Measurements from ENCODE around the gene GRIN1. TPM values are rescaled to one million over a fixed set of nuclear protein-coding genes. Genes with fewer than 3 reads are reported as not detected.
"Not testable (repeated sequence)": the region's sequence is repeated elsewhere in the genome, so short reads cannot be mapped to it uniquely, and the experiment has no call there.

Gene GRIN1
- total RNA-seq, 2 experiments from 2014 or later: not detected

DNA sequence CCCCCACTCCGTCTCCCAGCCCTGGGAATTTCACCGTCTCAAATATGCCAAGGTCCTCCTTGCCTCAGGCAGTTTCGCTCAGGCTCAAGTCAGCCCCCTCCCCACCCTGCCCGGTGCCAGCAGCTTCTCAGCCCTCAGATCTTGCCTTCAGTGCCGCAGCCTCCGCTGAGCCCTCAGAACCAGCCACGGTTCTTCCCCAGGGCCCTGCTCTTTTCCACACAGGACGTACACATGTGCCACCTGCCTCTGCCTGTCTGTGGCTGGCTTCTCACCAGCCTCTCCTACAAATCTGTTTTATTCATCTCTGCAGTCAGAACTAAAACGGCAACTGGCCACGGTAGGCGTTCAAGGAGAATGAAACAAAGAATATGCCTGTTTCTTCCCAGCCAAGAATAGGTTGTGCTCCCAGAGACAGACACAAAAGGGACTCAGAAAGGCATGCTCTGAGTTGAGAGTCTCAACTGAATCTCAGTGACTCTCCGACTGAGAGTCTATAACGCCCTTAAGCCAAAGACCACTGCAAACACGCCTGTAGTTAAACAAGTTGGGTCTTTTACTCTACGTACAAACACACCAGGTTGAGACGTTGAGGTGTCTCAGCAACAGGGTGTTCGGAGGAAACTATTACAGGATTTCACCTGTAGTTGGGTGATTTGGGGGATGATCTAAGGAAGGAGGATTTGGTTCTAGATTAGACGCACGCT, 10.6 kb upstream of the GRIN1 start:
- DNase-seq (no peak), ATAC-seq (ENCODE audit: low read depth) (no peak)
- Mint-ChIP-seq H3K27ac (peak overlapping the region; percentile 90), H3K9me3 (no peaks in the 10 kb centered on the region), H3K27me3 (peaks cover 9% of the 10 kb centered on the region), H3K36me3 (no peaks in the 10 kb centered on the region), H3K4me1 (peaks cover 27% of the 10 kb centered on the region), H3K4me3 (peak overlapping the region; percentile 89)
- POLR2A ChIA-PET: interaction anchor here (0.6 to 3.7 kb wide), 15 partner anchors 19 to 112 kb away, joined by 3 to 37 read pairs (median 9); partner anchors contain the start of genes ANAPC2, CYSRT1, MAN1B1 and RNF208

DNA sequence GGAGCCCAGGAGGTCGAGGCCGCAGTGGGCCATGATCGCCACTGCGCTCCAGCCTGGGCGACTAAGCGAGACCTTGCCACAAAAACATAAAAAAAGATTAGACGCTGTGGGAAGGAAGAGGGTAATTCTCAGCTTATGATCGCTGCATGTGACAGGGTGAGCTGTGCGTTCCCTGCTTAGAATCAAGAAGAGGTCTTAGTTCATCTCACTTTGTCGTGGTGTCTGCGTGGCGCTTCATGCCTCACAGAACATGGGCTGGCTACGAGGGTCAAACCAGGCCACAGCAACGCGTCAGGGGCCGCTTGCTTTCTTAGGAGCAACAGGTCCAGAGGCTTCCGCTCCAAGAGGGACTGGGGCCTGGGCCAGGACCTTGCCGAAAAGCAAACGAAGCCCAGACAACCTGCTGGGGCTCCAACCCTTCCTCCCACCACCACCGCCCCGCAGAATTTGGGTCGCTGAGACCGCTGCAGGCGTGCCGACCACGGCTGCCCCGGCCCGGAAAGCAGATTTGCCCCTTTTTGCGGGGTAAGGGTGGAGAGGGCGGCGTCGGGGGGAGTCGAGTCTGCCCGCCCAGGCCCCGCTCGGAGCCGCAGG, 10.0 kb upstream of the GRIN1 start:
- no peaks in the 10 kb centered on the region for H3K9me3 Mint-ChIP-seq
- DNase-seq (no peak), ATAC-seq (ENCODE audit: low read depth) (no peak)
- no peaks in the 10 kb centered on the region for H3K36me3 Mint-ChIP-seq
- H3K4me3 Mint-ChIP-seq: peak overlapping the region; percentile 89
- peaks cover 10% of the 10 kb centered on the region for H3K27me3 Mint-ChIP-seq
- peaks cover 26% of the 10 kb centered on the region for H3K4me1 Mint-ChIP-seq
- H3K27ac Mint-ChIP-seq: peak overlapping the region; percentile 90
- POLR2A ChIA-PET: interaction anchor here (0.5 to 3.7 kb wide), 22 partner anchors 14 to 401 kb away, joined by 3 to 37 read pairs (median 6); partner anchors contain the start of genes ANAPC2, CLIC3, CYSRT1 and DPP7

DNA sequence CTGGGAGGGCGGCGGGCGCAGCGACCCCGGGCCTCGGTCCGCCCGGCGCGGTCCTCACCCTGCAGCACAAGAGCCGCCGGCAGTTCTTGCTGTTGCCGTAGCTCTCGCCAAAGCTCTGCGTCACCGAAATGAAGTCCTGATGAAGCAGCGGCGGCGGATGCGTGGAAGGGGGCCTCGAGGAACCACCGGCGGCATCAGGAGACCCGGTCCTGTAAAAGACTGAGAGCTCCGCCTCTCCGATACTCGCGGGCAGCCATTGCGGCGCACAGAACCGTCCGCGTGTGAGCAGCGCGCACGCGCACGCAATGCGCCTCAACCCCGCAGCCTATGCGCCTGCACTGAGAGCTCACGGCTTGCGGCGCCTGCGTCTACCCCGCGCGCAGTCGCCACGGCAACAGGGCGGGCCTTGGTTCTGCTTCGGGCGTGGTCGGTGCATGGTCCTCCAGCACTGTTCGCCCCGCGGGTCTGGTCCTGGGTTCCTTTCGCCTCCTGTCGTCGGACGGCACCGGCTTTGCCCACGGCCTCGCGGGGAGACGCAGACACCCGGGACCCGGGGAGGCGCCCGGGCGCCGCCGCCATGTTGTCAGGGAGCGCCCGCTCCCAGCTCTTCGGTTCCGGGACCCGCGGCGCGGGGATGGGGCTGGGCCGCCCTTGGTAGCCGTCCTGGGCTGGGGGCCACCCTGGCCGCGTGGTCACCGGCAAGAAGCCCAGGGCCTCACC, 9.3 kb upstream of the GRIN1 start:
- POLR2A ChIA-PET: interaction anchor here (0.5 to 3.7 kb wide), 27 partner anchors 15 to 401 kb away, joined by 3 to 37 read pairs (median 5); partner anchors contain the start of genes ANAPC2, CLIC3, CYSRT1 and DPP7
- Mint-ChIP-seq H3K4me3 (peak overlapping the region; percentile 89), H3K9me3 (no peaks in the 10 kb centered on the region), H3K27me3 (peaks cover 17% of the 10 kb centered on the region), H3K27ac (peak overlapping the region; percentile 78), H3K4me1 (peaks cover 26% of the 10 kb centered on the region), H3K36me3 (no peaks in the 10 kb centered on the region)
- DNase-seq (peak; percentile 90), ATAC-seq (ENCODE audit: low read depth) (peak; percentile 96)

DNA sequence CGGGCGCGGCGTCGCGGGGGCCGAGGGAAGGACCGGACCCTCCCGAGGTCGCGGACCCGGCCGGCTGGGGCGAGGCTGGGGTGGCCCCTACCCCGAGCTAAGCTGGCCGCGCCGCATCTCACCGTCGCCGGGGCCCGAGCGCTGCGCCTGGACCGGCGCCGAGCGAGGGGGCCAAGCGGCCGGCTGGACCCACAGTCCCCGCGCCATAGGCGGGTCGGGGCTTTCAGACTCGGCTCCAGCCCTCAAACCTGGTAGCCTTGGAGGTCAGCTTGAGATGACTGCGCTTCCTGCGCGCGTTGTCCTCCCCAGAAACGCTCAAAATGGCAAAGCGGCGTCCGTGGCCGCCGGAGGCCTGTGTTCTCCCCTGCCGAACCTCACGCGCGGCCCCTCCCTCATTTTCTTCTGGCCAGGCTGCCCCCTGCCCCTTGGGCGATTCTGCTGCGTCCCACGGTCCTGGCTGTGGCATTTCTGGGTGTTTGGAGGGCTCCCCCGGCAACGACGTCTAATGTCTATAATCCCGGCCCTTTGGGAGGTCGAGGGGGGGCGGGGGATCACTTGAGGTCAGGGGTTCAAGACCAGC, 8.7 kb upstream of the GRIN1 start:
- Mint-ChIP-seq H3K27ac (peak overlapping the region; percentile 79), H3K27me3 (peaks cover 19% of the 10 kb centered on the region)

DNA sequence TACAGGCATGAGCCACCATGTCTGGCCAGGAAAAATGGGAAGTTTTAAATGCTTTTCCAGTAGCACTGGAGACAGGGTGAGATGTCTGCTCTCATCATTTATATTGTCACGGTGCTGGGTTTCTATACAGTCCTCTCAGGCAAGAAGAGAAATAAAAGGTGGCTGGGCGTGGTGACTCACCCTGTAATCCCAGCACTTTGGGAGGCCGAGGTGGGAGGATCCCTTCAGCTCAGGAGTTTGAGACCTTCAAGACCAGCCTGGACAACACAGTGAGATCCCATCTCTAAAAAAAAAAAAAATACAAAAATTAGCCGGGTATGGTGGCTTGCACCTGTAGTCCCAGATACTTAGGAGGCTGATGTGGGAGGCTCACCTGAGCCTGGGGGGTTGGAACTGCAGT, 4.8 kb upstream of the GRIN1 start:
- peaks cover 3% of the 10 kb centered on the region for H3K4me1 Mint-ChIP-seq
- peaks cover 47% of the 10 kb centered on the region for H3K27me3 Mint-ChIP-seq
- ATAC-seq (ENCODE audit: low read depth) (no peak), DNase-seq (no peak)
- H3K4me3 Mint-ChIP-seq: no peak overlapping the region
- no peaks in the 10 kb centered on the region for H3K36me3 Mint-ChIP-seq
- POLR2A ChIA-PET: no interaction called here
- H3K27ac Mint-ChIP-seq: no peak overlapping the region
- H3K9me3 Mint-ChIP-seq: no peaks in the 10 kb centered on the region

More for the DNA sequence above, 8.7 kb upstream of the GRIN1 start:
- Mint-ChIP-seq H3K36me3 (no peaks in the 10 kb centered on the region), H3K4me3 (peak overlapping the region; percentile 87), H3K4me1 (peaks cover 26% of the 10 kb centered on the region), H3K9me3 (no peaks in the 10 kb centered on the region)
- DNase-seq (no peak), ATAC-seq (ENCODE audit: low read depth) (no peak)
- POLR2A ChIA-PET: interaction anchor here (0.5 to 3.7 kb wide), 22 partner anchors 15 to 257 kb away, joined by 3 to 37 read pairs (median 6); partner anchors contain the start of genes ANAPC2, CLIC3, CYSRT1 and DPP7

DNA sequence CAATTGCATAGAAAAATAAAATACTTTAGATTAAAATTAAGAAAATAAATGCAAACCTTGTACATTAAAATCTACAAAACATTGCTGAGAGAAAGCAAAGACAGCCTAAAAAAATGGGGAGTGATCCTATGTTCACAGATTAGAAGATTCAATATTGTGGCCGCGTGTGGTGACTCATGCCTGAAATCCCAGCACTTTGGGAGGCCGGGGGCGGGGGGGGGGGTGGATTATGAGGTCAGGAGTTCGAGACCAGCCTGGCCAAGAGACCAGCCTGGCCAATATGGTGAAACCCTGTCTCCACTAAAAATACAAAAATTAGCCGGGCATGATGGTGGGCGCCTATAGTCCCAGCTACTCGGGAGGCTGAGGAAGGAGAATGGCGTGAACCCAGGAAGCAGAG, 3.8 kb upstream of the GRIN1 start:
- POLR2A ChIA-PET; H3K4me3 Mint-ChIP-seq; H3K4me1 Mint-ChIP-seq; DNase-seq; ATAC-seq (ENCODE audit: low read depth); H3K36me3 Mint-ChIP-seq; H3K9me3 Mint-ChIP-seq; H3K27ac Mint-ChIP-seq: not testable (repeated sequence)
- peaks cover 54% of the 10 kb centered on the region for H3K27me3 Mint-ChIP-seq

DNA sequence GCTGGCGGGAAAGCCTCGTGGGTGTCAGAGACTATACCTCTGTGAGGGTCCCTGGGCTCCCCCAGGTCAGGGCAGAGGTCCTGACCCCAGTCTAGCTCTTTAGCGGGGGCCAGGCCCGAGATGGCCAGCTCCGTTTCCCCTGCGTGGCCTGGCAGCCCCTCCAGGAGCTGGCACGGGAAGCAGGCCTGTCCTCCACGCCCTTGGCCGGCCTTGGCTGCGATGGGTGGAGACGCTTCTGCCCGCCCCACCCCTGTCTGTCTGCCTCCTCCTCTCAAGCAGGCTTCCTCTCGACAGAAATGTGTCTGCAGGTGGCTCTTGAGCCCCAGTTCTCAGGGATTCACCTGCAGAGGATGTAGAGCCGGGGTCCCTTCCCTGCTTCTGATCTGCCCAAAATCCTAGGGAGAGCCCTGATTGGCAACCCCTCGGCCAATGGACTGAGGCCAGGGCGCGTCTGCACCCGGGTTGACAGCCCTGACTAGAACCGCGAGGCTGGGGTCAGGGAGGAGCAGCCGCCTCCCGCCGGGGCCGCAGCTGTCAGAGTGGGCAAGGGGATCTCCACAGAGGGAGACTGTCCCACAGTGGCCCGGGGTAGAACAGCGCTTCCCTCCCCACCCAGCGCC, 2.6 kb upstream of the GRIN1 start:
- no peaks in the 10 kb centered on the region for H3K9me3 Mint-ChIP-seq
- POLR2A ChIA-PET: no interaction called here
- no peak overlapping the region for H3K27ac Mint-ChIP-seq

DNA sequence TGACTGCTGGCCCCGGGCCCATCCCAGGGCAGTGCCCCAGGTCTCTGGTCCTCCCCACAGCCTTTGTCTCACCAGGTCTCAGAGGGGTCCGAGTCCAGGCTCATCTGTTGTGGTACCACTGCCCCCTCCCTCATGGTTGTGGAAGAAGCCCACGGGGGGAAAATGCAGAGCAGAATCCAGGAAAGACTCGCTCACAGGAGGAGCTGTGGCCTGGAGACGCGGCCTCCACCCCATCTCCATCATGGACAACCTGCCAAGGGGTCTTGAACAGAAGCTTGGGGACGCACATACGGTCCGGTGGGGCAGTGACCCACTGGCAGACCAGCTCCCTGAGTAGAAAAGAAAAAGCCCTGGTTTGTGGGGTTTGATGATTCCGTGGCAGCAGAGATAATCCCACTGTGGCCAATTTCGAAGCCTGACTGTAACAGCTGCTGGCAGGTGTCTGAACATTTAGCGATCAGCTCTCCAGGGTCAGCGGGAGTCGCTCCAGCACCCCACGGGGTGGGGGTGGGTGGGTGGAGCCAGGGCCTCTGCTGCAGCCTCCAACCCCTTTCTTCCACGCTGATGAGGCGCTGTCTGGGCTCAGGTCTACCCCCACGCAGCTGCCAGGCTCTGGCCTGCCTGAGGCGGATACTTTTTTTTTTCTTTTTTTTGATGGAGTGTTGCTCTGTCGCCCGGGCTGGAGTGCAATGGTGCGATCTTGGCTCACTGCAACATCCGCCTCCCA, 1.9 kb upstream of the GRIN1 start:
- H3K27ac Mint-ChIP-seq: no peak overlapping the region
- no peaks in the 10 kb centered on the region for H3K9me3 Mint-ChIP-seq
- ATAC-seq (ENCODE audit: low read depth) (no peak), DNase-seq (no peak)
- H3K4me1 Mint-ChIP-seq: peaks cover 8% of the 10 kb centered on the region
- H3K27me3 Mint-ChIP-seq: peaks cover 66% of the 10 kb centered on the region
- POLR2A ChIA-PET: interaction anchor here (0.7 to 1.1 kb wide), 2 partner anchors 14 to 61 kb away, joined by 3 to 4 read pairs; no protein-coding TSS in a partner anchor
- H3K4me3 Mint-ChIP-seq: no peak overlapping the region
- no peaks in the 10 kb centered on the region for H3K36me3 Mint-ChIP-seq

More for the DNA sequence above, 2.6 kb upstream of the GRIN1 start:
- Mint-ChIP-seq H3K4me3 (no peak overlapping the region), H3K27me3 (peaks cover 66% of the 10 kb centered on the region), H3K4me1 (peaks cover 8% of the 10 kb centered on the region), H3K36me3 (no peaks in the 10 kb centered on the region)
- ATAC-seq (ENCODE audit: low read depth): no peak
- no peak for DNase-seq

DNA sequence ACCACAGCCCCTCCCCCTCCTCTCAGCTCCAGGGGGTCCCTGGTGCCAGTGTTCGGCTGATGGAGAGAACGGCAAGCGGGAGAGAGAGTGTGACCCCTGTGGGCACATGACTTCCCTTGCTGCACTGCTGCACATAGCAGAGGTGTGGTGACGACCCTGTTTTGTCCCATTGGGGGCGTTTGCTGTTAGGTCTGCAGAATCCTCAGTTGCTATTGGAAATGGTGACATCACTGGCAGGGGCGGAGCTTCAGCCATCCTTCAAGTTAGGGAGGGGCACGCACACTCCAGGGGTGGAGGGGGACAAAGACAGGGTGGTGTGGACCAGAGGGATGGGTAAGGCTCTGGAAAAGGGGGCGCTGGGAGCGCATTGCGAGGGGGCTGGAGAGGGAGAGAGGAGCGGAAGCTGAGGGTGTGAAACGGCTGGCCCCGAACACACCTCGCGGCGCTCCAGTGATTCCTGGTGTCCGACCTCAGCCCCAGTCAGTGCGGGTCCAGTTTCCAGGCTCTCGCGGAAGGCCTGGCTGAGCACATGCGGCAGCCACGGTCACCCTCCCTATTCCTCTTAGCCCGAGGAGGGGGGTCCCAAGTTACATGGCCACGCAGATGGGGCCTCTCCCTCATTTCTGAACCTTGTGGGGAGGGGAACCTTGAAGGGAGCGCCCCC, 764 bp upstream of the GRIN1 start:
- peaks cover 60% of the 10 kb centered on the region for H3K27me3 Mint-ChIP-seq
- DNase-seq: no peak
- no peak overlapping the region for H3K27ac Mint-ChIP-seq
- POLR2A ChIA-PET: interaction anchor here (0.7 to 1.1 kb wide), 2 partner anchors 13 to 60 kb away, joined by 3 to 4 read pairs; no protein-coding TSS in a partner anchor
- no peaks in the 10 kb centered on the region for H3K36me3 Mint-ChIP-seq
- H3K9me3 Mint-ChIP-seq: no peaks in the 10 kb centered on the region
- ATAC-seq (ENCODE audit: low read depth): no peak
- no peak overlapping the region for H3K4me3 Mint-ChIP-seq
- peaks cover 8% of the 10 kb centered on the region for H3K4me1 Mint-ChIP-seq

DNA sequence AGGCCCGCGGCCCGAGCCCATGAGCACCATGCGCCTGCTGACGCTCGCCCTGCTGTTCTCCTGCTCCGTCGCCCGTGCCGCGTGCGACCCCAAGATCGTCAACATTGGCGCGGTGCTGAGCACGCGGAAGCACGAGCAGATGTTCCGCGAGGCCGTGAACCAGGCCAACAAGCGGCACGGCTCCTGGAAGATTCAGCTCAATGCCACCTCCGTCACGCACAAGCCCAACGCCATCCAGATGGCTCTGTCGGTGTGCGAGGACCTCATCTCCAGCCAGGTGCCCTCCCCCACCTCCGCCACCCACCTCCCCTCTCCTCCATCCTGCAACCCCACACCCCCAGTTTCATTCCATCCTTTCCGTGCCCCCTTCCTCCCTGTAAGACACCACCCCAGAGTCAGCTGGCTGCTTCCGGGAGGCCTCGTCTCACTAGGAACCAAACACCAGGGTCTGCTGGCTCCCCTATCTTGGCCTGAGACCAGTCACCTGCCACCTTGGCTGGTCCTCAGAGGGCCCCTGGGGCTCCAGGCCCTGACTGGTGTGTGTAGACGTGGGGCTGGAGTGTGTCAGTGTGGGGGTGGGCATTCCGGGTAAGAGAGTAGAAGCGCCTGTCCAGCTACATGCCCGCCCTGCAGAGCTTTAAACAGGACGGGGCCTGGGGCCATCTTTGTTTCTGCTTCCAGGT, 655 bp downstream of the GRIN1 start:
- Mint-ChIP-seq H3K4me1 (peaks cover 8% of the 10 kb centered on the region), H3K36me3 (no peaks in the 10 kb centered on the region), H3K27ac (no peak overlapping the region), H3K4me3 (no peak overlapping the region), H3K9me3 (no peaks in the 10 kb centered on the region), H3K27me3 (peaks cover 51% of the 10 kb centered on the region)
- DNase-seq: no peak
- no peak for ATAC-seq (ENCODE audit: low read depth)
- POLR2A ChIA-PET: no interaction called here

DNA sequence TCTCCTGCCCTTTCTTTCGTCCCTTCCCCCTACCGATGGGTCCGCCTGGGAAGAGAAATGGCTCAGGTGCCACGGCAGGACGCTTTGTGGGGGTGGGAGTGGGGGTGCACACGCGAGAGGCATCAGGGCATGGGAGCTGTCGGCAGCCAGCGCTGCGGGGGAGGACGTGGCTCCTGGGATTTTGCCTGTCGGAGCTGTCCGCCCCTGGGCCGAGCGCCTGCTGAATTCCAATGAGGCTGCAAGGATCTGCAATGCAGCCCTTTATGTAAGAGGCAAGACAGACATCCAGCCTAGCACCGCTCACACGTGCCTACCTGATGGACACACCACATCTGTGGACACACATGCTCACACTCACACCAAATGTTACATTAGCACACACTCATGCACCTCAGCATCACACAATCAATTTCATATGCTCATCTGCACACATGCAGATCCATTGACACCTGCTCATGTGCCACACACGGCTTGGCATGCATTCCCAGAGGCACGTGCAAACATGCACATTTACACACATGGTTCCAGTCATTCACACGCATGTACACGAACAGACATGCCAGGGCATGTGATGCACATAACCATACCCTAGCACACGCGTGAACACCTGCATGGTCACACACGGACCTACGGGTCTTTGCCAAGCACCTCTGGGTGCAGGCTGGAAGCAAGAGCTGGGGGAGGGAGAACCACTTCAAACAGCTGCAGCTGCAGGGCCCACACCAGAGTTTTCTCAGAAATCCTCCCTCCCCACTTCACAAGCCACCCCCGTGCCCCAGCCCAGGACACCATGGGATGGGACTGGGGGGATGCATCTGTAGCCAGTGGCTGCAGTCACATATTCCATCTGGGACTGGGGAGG, 1.4 kb downstream of the GRIN1 start:
- peaks cover 8% of the 10 kb centered on the region for H3K4me1 Mint-ChIP-seq
- ATAC-seq (ENCODE audit: low read depth) (no peak), DNase-seq (no peak)
- no peaks in the 10 kb centered on the region for H3K36me3 Mint-ChIP-seq
- no peaks in the 10 kb centered on the region for H3K9me3 Mint-ChIP-seq
- H3K27ac Mint-ChIP-seq: no peak overlapping the region
- H3K27me3 Mint-ChIP-seq: peaks cover 49% of the 10 kb centered on the region
- no peak overlapping the region for H3K4me3 Mint-ChIP-seq
- POLR2A ChIA-PET: interaction anchor here (0.9 kb wide), 1 partner anchor 84 kb away, joined by 3 read pairs; no protein-coding TSS in a partner anchor
